HG03469 (cell line): Measurements from ENCODE around the gene KLF12.

Source experiments
- ATAC-seq: cut with Tn5 transposase; IDR thresholded peaks from one replicate; pipeline ENCODE4 v1.9.1; 2021; ENCODE audit warnings: mild to moderate bottlenecking, moderate library complexity, moderate number of reproducible peaks; ENCODE audit not compliant: unreplicated experiment

Gene KLF12

DNA sequence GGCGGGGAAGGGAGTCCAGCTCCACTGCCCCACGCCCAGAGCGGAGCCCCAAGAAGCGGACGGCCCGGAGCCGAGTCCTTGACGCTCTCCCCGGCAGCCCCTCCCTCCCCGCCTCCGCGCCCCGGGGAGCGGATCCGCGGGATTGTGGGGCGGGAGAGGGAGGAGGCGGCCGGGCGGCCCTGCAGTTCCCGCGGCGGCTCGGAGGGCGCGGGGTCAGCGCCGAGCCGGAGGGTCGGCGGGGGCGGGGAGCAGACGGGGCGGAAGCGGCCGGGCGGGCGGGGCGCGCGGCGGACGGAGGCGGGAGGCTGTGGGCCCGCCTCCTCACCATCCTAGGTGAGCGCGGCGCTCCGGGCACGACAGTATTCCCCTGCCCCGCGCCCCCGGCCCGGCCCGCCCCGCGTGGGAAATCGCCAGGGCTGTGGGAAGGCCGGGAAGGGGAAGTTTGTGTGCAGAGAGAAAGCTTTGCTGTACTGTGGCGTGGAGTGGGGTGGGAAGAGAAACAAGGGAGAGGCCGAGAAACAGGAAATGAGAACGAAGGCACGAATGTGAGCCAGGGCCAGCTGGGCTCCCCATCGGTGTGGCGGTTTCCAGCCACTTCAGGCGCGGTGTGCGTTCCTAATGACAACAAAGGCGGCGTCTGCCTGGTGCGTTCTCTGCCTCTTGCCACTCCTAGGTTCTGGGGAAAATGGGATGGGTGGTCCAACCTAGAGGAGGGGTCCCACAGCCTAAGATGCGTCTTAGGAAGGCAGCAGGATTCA is 1.3 kb upstream of the KLF12 start:
- peak; percentile 21 for ATAC-seq

DNA sequence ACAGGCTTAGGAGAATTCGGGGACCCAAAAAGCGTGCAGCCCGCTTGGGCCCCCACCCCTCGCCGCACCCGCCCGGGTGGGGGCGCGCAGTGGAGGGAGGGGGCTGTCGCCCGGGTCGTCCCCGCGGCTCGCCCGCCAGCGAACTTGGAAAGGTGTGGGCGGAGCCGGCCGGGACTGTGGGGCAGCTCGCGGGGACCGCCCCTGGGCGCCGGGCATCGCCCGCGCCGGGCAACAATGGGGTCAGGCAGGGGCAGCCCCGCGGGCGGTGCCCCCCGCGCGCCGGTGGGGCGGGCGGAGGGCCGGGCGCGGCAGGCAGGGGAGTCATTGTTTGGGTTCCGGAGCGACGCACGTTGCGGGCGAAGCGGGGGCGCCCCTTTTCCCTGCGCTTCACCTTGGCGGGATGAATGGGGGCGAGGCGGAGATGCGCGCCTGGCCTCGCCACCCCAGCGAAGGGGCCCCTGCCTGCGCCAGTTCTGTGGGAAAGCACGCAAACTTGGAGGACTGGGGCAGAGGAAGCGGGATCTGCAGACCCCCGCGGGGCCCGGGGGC is 647 bp upstream of the KLF12 start:
- ATAC-seq: peak; percentile 12

DNA sequence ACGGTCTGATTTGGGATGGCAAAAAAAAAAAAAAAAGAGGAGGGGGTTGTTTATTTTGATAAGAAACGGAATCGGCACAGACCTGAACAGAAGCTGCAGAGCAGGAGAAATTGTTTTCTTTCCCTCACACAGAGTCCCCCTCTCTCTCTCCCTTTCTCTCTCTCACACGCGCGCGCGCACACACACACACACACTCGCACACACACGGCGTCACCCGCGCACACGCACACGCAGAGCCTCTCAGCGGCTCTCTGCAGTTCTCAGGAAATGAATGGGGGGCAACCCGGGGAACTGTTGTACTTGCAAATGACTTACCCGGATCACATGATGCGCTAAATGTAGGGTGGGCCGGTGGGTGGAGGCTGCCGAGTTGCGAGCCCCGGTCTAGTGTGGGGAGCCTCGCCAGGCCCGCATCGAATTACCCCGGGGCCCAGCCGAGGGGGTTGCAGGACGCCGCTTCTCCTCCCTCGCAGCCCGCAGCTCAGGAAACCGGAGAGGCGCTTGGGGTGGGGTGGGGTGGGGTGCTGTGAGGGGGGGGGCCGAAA is 475 bp downstream of the KLF12 start:
- ATAC-seq: peak; percentile 28

DNA sequence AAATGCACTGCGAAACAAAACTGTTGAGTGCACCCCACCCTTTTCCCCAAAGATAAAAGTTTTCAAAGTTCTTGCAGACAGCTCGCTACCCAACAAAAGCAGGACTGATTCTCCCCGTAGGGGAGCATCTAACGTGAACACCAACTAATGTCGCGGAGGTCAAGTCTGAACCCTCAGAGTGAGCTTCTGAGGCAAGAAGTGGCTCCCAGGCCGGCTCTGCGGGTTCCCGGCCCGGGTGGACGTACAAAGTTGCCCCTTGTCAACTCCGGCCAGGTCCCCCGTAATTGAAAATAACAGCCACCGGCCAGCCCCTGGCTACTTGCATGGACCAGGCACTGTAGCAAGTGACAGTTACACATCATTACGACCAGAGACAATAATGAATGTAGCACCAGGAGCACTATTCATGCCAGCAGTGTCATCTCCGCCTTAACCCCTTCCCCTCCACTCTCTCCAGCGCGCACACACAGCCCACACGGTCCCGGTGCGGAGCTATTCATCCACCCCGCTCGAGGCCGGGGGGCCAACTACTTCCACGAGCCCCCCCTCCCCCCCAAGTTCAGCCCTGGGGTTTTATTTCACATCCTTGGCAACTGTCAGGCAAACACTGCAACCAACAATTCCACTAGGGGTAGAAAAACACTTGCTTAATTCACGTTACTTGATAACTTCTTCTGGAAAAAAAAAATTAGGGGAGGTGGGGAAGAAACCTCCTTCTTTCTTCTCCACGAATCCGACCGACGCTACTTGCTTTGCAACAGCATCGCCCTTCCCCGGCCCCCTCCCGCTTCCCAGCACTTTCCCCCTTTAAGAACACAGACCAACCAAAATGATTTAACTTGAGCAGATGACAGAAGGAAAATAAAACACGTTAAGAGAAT is 1.2 kb downstream of the KLF12 start:
- no peak for ATAC-seq

DNA sequence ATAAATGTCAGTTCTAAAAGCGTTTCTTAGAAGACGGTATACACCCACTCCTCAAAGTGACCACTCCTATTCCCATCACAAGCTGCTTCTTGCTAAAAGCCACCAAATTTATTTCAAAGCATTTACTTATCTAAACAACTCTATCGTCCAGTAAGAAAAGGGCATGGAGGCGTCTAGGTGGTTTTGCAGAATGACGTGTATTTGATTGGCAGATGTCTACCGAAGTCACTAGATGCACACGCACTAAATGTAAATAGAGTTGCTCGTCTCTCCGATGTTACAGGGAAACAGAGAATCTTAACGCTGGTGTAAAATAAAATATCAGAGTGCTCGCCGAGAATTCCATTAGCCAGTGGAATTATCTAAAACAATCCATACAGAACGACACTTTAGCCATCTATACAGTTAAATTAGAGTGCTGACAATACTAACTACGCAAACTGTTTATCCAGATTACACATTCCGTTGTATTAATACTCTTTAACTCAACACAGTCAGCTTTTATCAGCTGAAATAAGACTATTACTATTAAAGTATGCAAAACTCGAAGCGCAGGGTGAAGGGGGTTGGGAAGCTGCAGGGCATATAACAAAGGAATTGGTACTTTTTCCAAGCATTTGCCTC is 1.9 kb downstream of the KLF12 start:
- no peak for ATAC-seq

DNA sequence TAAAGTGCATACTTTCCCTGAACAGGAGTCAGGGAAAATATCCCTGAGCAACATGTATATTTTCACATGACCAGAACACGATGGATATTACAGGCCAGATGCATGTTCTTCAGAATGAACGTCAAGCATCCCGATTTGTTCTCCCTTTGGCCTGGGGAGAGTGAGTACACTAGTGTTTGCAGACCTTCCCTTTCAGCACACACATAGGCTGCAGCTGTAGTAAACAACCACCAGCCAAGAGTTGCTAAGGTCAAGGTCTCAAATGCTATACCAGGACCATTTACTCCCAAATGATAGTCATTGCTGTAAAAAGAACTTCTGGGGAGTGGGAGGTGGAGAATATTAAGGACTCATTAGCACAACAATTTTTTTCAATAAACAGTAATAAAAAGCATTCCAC is 3.0 kb downstream of the KLF12 start:
- no peak for ATAC-seq

DNA sequence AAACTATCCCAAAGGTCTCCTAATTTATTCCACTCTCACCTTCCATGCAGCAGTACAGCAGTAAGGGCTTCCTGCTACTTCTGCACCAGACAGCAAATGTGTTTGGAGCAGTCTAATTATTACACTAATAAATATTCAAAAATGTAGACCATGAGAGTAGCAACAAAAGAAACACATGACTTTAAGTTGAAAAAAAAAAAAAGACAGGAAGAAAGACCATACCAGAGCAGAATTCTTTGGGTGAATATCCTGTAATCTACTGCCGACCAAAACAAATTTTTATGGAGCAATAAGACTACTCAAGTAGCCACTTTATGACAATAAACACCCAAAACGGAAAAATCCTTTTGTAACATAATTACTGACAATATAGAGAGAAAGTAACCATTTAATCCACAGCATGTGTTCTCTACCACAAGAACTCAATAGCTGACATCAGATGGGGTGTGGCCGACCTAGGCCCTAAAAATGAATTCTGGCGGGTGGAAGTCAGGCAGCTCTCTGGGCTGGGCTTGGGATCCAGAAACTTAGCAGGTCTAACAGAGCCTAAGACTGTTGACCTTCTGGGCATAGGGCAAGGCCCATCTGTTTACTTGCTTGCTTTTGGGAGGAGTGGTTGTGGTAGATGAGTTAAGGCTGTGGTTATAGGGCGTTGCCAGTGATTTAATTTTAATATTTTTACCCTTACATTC is 4.6 kb downstream of the KLF12 start:
- ATAC-seq: no peak

DNA sequence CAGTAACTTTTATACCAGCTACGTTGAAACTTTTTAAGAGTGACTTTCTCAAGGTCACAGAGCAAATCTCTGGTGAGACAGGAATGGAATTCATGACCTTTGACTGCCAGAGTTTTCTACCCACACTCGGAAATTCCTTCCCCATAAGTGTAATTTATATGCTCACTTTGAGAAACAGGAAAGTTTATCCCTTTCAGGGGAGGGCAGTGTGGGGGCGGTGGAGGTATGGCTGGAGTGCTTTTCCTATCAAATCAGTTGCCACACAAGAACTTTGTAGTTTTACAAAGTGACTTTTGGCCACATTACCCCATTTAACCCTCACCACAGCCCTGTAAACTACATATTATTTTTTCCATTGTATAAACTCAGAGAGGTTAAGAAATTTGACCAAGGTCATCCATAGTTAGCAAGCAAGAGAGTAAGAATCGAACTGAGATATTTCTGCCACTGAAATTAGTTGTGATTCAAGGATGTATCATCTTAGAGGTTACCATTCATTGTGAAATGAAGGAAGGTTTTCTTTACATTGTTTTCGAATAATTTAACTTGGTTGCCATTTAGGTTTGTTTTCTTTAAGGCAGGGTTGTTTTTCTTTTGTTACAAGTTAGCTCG is 5.9 kb downstream of the KLF12 start:
- no peak for ATAC-seq

DNA sequence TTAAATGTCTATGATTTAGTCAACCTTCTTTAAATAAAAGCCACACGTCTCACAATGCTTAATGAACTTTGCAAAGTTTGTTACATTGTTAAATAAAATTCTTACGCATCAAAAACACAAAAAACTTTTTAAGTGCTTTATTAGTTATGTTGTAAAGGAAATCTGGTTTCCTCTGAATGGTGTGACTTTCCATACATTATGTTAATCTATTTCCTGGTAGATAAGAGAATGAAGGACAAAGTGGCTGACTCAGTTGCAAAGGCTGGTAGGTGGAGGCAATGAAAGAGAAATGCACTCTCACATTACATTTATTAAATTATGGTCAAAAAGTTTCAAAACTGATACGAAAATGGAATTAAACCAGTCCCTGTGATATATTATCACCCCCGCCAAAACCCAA is 15.9 kb downstream of the KLF12 start:
- no peak for ATAC-seq

DNA sequence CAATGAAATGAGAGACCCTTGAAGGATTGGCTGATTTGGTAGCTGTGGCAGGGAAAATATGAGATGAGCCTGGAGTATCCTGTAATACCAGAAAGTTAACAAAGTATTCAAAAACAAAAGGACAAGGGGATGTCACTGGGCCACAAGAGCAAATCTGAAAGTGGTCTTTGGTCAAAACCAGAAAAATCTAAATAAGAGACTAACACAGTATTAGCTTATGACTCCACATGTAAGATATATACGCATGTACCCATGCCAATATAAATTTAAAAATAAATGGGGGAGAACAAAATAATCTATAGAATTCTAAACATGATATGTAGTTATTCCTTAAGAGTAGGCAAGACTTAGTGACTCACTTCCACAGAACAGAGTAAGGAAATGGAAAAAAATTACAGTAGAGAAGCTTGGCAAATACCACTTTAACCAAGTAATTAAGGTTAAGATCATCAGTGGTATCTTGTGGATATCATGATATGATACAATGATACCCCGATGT is 16.9 kb downstream of the KLF12 start:
- no peak for ATAC-seq

DNA sequence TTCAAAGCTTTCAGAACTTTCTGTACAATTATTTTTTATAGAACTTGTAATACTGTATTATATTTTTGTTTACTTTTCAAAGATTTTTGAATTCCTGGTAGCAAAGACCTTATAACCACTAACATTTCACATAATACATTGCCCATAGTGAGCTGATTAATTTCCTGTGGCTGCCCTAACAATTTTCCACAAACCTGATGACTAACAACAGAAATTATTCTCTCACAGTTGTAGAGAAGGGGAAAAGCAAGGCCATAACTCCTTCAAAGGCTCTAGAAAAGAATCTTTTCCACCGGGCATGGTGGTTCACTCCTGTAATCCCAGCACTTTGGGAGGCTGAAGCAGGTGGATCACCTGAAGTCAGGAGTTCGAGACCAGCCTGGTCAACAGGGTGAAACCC is 19.1 kb downstream of the KLF12 start:
- no peak for ATAC-seq

DNA sequence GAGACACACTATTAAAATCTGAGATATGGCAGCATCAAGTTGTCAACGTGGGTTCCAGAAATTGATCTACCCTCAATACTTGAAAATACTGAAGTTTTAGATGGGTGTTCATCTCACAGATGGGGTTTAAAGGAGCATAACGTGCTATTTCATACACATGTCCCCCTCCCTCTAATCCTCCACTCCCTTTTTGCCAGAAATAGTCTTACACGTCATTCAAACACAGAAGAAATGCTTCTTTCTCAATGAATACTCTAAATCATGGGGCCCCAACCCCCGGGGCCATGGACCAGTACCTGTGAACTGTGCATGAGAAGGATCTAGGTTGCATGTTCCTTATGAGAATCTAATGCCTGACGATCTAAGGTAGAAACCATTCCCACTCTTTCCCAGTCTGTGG is 19.6 kb downstream of the KLF12 start:
- no peak for ATAC-seq

DNA sequence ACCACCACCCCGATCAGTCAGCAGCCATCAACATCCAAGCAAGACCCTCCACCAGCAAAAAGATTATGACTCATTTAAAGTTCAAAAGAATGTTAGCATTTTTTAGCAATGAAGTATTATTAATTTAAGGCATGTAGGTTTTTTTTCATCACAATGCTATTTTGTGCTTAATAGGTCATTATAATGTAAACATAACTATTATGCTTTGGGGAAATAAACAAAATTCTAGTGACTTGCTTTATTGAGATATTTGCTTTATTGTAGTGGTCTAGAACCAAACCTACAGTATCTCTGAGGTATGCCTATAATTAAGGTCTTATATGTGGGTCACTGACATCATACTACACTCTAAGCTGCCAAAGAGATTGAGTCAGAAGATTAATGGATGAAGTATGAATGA is 20.0 kb downstream of the KLF12 start:
- ATAC-seq: no peak

DNA sequence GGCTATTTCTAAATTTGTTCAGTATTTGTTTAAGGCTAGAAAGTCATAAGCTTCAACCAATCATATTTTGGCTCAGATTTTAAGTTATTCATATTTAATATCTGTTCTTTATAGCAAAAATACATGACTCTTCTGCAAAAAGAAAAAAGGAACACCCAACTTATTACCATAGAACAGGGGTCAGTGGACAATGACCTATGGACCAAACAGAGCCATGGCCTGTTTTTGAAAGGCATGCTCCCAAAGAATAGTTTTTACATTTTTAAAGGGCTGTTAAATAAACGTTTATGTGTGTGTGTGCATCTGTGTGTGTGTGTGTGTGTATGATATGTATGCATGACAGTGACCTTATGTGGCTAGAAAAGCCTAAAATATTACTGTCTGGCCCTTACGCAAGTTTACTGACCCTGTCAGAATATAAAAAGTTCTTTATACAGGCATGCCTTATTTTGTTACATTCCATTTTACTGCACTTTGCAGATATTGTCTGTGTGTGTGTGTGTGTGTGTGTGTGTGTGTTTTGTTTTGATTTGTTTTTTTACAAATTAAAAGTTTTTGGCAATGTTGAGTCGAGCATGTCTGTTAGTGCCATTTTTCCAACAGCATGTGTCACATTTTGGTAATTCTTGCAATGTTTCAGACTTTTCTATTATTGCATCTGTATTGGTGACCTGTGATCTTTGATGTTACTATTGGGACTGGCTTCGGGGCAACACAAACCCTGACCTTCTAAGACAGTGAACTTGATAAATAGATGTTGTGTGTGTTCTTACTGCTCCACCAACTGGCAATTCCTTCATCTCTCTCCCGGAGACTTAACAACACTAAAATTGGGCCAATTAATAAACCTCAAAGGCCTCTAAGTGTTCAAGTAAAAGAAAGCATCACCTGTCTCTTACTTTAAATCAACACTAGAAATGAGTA is 22.0 kb downstream of the KLF12 start:
- ATAC-seq: no peak

DNA sequence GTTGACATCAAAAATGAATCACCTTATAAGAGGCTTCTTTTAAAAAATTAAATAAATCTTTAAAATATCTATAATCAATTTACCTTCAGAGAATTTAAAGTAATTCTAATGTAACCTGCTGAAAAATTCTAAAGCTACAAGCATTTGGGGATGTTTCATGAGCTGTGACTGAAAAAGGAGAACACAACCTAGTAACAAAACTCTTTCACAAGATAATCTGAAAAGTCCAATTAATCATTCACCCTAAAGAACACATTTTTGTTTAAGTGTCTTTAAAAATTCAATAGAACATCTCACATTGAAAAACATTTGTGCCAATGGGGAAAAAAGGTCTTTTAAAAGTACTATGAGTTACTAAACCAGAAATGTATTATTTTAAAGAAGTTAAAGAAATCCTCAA is 22.8 kb downstream of the KLF12 start:
- no peak for ATAC-seq

DNA sequence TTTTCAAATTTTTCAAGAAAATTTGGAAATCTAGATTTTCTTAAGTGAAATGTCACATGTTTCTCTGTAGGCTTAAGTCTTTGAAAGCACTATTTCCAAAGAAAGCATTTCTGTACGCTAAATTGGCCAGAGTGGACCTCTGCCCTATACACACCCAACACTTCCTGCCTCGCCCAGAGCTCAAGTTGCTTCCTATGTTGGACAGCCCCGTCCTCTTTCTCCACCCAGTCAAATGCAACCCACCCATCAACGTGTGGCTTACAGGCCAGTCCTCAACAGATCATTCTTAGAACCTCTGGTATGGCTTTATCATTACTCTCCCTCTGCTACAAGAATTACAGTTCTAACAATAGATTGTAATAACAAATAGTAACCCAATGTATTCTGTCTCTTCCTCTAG is 24.2 kb downstream of the KLF12 start:
- ATAC-seq: no peak

DNA sequence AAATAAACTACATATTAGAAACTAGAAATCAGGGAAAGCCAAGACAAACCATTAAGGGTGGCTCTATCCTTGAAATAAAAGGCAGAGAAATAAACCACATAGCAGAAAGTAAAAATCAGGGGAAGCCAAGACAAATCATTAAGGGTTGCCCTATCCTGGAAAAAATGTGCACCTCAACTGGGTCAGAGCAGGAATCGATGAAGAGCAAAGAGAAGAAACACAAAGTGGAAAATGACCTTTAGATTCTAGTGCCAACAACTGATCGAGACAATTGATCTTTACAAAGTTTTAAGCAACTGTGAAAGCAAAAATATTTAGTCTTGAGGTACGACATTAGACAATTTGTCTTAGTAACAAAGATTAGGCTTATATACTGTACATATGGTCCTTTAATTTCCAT is 26.6 kb downstream of the KLF12 start:
- ATAC-seq: no peak

DNA sequence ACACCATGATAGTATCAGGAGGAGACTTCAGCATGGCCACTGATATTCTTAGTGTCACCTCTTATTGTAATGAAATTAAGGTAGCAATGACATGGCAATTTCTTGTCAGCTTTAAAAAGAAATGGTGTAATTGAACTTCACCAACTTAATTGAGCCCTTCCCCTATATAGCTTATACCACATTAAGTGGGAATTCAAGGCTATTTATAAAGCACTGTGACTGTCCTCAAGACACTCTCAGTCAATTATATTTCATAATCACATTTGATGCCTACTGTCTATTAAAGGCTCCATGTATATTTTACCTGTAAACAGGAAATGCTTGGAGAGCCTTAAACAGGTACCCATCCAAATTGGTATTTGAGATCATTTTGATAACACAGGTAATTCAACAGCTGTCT is 28.3 kb downstream of the KLF12 start:
- no peak for ATAC-seq

DNA sequence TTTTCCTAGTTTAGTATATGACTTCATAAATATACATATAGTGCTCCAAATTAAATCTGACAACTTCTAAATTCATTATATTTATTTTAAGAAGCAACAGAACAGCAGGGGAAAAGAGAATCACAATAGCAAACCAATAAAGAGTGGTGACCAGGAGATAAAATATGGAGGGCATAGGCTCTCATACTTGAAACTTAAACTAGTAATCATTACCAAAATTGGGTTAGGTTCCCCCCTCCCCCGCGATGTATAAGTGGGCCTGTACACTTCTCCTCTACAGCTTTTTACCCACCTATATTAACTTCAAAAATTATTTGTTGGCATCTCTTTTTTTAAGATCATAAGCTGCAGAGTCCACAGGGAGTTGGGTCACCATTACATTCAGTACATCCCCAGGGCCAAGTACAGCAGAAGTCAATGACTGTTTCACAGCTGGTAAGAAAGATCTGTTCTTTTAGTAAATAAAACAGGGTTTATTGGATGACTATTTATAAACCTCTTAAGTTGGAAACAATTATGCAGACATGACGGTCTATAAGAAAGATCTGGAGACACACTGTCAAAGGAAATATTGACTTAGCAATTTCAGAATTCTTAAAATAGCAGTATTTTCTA is 29.4 kb downstream of the KLF12 start:
- ATAC-seq: no peak
